NCI-H2227 (cell line): Measurements from ENCODE around the gene CD3G.
"Not testable (repeated sequence)": the region's sequence is repeated elsewhere in the genome, so short reads cannot be mapped to it uniquely, and the experiment has no call there.

Experiments used
- DNase-seq: peaks from one replicate; lab custom pipeline; 2025; ENCODE audit not compliant: unreplicated experiment; lab: John Stamatoyannopoulos, UW

Gene CD3G

DNA sequence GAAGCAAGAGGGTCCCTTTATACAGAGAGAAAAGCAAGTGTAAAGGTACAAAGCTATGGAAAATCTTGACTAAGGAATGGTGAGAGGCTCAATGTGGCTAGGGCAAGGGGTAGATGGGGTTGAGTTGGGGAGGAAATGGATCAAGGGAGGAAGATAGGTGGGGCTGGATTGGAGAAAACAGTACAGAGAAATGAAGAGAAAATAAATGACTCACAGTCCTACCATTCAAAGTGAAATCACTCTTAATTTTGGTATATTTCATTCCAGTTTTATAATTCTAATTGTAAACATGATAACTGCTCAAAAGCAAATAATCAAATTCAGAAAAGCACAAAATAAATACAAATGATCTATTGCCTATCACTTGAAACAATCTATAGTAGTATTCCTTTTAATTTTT is 31.8 kb downstream of the CD3G start:
- no peak for DNase-seq

DNA sequence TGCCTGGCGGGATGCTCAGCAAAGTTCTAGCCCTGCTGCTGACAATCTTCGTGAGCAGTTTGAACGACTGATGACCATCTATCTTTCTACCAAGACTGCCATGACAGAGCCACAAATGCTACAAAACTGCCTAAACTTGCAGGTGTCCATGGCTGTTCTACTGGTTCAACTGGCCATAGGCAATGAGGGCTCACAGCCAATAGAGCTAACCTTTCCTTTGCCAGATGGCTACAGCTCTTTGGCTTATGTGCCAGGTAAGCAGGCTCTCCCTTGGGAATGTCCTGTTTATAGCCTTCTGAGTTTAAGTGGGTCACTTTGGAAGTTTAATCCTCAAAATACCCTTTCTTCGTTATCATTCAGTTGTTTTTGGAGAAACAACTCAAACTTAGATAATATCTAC is 35.4 kb downstream of the CD3G start:
- no peak for DNase-seq

- no peak for DNase-seq
Measured at GRCh38 chr11:118380571-118380970, 36.4 kb downstream of the CD3G start.

- DNase-seq, result no peak
Measured at GRCh38 chr11:118382954-118383353, 38.8 kb downstream of the CD3G start.

DNA sequence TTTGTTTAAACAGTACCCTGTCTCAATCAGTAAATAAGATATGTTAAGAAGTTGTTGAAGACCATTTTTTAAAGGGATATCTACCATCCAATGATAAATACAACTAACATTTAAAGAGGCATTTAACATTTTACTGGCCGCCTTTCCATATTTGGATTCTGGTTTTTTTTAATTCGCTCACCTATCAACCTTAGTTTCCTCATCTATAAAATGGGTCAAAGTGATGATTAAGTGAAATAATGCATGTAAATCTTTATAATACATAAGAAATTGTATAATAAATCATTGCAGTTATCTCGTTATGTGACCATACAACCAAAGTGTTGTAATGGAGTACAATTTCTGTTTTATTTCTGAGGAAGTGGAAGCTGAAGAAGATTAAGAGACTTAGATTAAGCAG is 39.5 kb downstream of the CD3G start:
- no peak for DNase-seq

GRCh38 chr11:118396097-118396501 is 52.0 kb downstream of the CD3G start:
- DNase-seq, result no peak

GRCh38 chr11:118397448-118397847 is 53.3 kb downstream of the CD3G start:
- no peak for DNase-seq

- no peak for DNase-seq
Measured at GRCh38 chr11:118398791-118399559, 54.8 kb downstream of the CD3G start.

- DNase-seq, result peak; percentile 89
Measured at GRCh38 chr11:118401151-118401879, 57.2 kb downstream of the CD3G start, which contains the start of gene ATP5MG. TSS of gene ATP5MG (plus strand) at chr11:118401606. CDS start at chr11:118401666, 60 bp downstream.

DNA sequence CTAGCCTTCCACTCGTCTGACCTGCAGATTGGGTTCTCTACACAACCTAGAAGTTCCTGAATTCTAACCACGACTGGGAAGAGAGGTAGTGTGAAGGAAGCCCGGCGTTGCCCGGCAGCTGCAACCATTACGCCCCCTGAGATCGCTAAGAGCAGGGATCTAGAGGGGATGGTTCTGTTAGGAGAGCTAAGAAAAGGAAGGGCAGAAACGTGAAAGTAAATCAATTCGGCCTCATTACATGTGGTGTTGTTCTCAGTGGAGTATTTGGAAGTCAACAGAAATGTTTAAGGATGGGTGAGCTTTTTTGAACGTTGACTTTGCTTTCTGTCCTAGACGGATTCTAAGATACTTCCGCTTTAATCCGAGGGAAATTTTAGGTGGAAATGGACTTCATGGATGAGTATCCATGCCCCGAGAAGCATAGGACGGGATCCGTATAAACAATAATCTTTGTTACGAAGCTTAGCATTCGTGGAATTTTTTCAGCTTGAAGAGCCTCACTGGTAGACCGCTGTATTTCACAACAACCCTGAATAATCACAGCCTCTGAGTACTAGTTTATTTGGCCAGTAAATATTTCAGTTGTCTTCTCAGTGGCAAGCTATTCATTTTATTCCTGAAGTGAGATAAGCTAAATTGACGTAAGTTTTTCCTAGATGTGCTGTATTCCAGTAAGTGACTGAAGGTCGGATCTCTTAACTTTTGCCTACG is 57.9 kb downstream of the CD3G start:
- peak; percentile 37 for DNase-seq

GRCh38 chr11:118402594-118402993 is 58.5 kb downstream of the CD3G start:
- not testable (repeated sequence) for DNase-seq
